ENCODE data around the gene SPEF1.

SPEF1 gene

GRCh38 chr20:3747471-3747870, 33.8 kb downstream of the SPEF1 start:
- no peak for DNase-seq (ENCODE audit: low spot score)

GRCh38 chr20:3745686-3746173, 35.5 kb downstream of the SPEF1 start:
- no peak for DNase-seq (ENCODE audit: low spot score)

GRCh38 chr20:3744806-3745685, 36.2 kb downstream of the SPEF1 start:
- no peak for DNase-seq (ENCODE audit: low spot score)

GRCh38 chr20:3744037-3744436, 37.2 kb downstream of the SPEF1 start:
- no peak for DNase-seq (ENCODE audit: low spot score)

GRCh38 chr20:3743251-3743650, 38.0 kb downstream of the SPEF1 start:
- DNase-seq (ENCODE audit: low spot score), result no peak

GRCh38 chr20:3741836-3742458, 39.3 kb downstream of the SPEF1 start:
- DNase-seq (ENCODE audit: low spot score), result no peak

GRCh38 chr20:3740615-3741301, 40.5 kb downstream of the SPEF1 start:
- DNase-seq (ENCODE audit: low spot score), result no peak

GRCh38 chr20:3739926-3740451, 41.3 kb downstream of the SPEF1 start:
- no peak for DNase-seq (ENCODE audit: low spot score)

- no peak for DNase-seq (ENCODE audit: low spot score)
These were observed 42.0 kb downstream of the SPEF1 start for GRCh38 chr20:3739054-3739925.

GRCh38 chr20:3738111-3739053, 42.9 kb downstream of the SPEF1 start:
- DNase-seq (ENCODE audit: low spot score), result no peak

- no peak for DNase-seq (ENCODE audit: low spot score)
These were observed 45.5 kb downstream of the SPEF1 start for GRCh38 chr20:3735768-3736167.

- DNase-seq (ENCODE audit: low spot score), result no peak
These were observed 47.0 kb downstream of the SPEF1 start for GRCh38 chr20:3734111-3734843.

- DNase-seq (ENCODE audit: low spot score), result no peak
These were observed 47.9 kb downstream of the SPEF1 start for GRCh38 chr20:3733119-3733995.

GRCh38 chr20:3732327-3733118, 48.7 kb downstream of the SPEF1 start, which contains the start of gene HSPA12B:
TSS of gene HSPA12B (plus strand) at chr20:3732685. CDS start at chr20:3738675, 5,990 bp downstream.
- DNase-seq (ENCODE audit: low spot score), result no peak

GRCh38 chr20:3731944-3732326, 49.3 kb downstream of the SPEF1 start:
- no peak for DNase-seq (ENCODE audit: low spot score)

GRCh38 chr20:3730803-3731672, 50.2 kb downstream of the SPEF1 start:
- no peak for DNase-seq (ENCODE audit: low spot score)

Measured in pons (tissue), 1 donor.